Pancreas (tissue), 10 donors: ENCODE measurements around the gene TSPOAP1. TPM values are rescaled to one million over a fixed set of nuclear protein-coding genes. Genes with fewer than 3 reads are reported as not detected.

Source experiments
- ATAC-seq, 4 donors: fragments of 200-7000 bp; cut with Tn5 transposase; one replicate each; pipeline versions ENCODE4 v1.8.0 to v1.9.1; 2020; ENCODE audit warnings: mild to moderate bottlenecking in 4 of 4, moderate library complexity in 4 of 4
- DNase-seq, 6 donors: peaks; one replicate each; pipeline ENCODE4 v3.0.0-alpha.2; 2020
- FAIRE-seq: peaks from 2 replicates; lab custom pipeline; 2012; peaks lifted over from hg19 to GRCh38; lab: Jason Lieb, UNC
- H3K27ac ChIP-seq, 4 donors: fragments of 200-600 bp; sonication (generic); 1 replicate in 3 of 4; 2 replicates in 1 of 4; pipeline versions ENCODE4 v1.5.0 to v1.8.0; 2020
- H3K27me3 ChIP-seq, 4 donors: fragments of 200-600 bp; one replicate each; pipeline ENCODE4 v1.8.0; 2021
- H3K36me3 ChIP-seq, 3 donors: fragments of 200-600 bp; sonication (generic) in 1 of 3; one replicate each; pipeline versions ENCODE4 v1.5.0 to v1.8.0; 2020 to 2021
- H3K4me1 ChIP-seq, 3 donors: fragments of 200-600 bp; one replicate each; pipeline ENCODE4 v1.8.0; 2021
- H3K4me3 ChIP-seq, 4 donors: fragments of 200-600 bp; sonication (generic) in 2 of 4; one replicate each; pipeline versions ENCODE4 v1.5.0 to v1.8.0; 2020 to 2021
- H3K9me3 ChIP-seq, 4 donors: fragments of 200-600 bp; one replicate each; pipeline ENCODE4 v1.8.0; 2021
- CTCF ChIP-seq, 4 donors: fragments of 200-600 bp; sonication (generic) in 3 of 4; IDR thresholded peaks; one replicate each; pipeline versions ENCODE4 v1.5.0 to v1.8.0; 2021; ENCODE audit warnings: antibody characterized with exemption in 4 of 4
- WGBS, 2 donors: extraction: QIAGEN DNeasy Blood & Tissue Kit; methylation state at CpG; one replicate each; pipeline ENCODE4 v1.1.7; 2013; 5-methylcytosine and 5-hydroxymethylcytosine counted together
- intact Hi-C, 3 donors: fragments of 100-400 bp; cut with DNase I; formaldehyde crosslinking; loops; one replicate each; pipeline versions ENCODE4 v1.11.1 to v1.14.2; 2022
- polyA plus RNA-seq, 2 donors: library from polyadenylated mRNA; stranded (reverse); fragments of 200-250 nt; gene quantifications; one replicate each; pipeline ENCODE4 v1.2.3, GENCODE V29; 2013
- total RNA-seq, 6 donors: library from RNA; stranded (reverse); fragmentation: NEBNext Ultra II Directional in 4 of 6; extraction: Animal tissue kit (Norgen Biotek cat#: 25700) in 4 of 6; gene quantifications; one replicate each; pipeline versions ENCODE4 v1.2.1 to v1.2.4, GENCODE V29; 2021 to 2023
- donor health status: healthy with polysubstance abuse.
- donor health status: DM: no; HTN: no; CAD: no; lungs with moderate emphysema.
- donor health status: DM: no; HTN: no; CAD: no.
- donor health status: control.
- donor health status: control.
- donor health status: Bipolar disorder and iron deficiency.
- donor health status: DM: yes; HTN: yes; CAD: no.
- donor health status: DM: no; HTN: no; CAD: no.
- donor health status: DM: no; HTN: no; CAD: no.
- donor health status: DM: yes; HTN: yes; CAD: no.

TSPOAP1 gene
- total and polyA plus RNA-seq, 8 donors, result 7.0 to 90.2 (median 14.8) TPM

- DNase-seq (no peak), ATAC-seq (no peak), FAIRE-seq (no peak)
- H3K4me1 ChIP-seq, result no peaks in the 10 kb centered on the region
- H3K9me3 ChIP-seq, result no peaks in the 10 kb centered on the region
- intact Hi-C loops, result loop anchor here in 2 of 3 donors (5.0 to 10.0 kb wide), 2 partner anchors 136 to 138 kb away; no protein-coding TSS in a partner anchor
- H3K36me3 ChIP-seq, result no peaks in the 10 kb centered on the region
- WGBS, 2 donors, result 80 to 89% methylated on average over 21 of the region's 21 CpGs
- H3K27ac ChIP-seq, result no peak overlapping the region
- no peak overlapping the region for H3K4me3 ChIP-seq
- no peak for TF ChIP-seq CTCF (IDR thresholded peaks at IDR 0.05)
- H3K27me3 ChIP-seq, result no peaks in the 10 kb centered on the region
Observed at GRCh38 chr17:58308985-58309917, 19.3 kb downstream of the TSPOAP1 start.

GRCh38 chr17:58308173-58308984 is 20.2 kb downstream of the TSPOAP1 start:
- no peaks in the 10 kb centered on the region for H3K27me3 ChIP-seq
- WGBS, 2 donors, result 64 to 75% methylated on average over 19 to 32 of the region's 32 CpGs
- H3K27ac ChIP-seq, result no peak overlapping the region
- peak in 3 of 4 donors; percentile 15 to 59 (median 20) for ATAC-seq
- no peak overlapping the region for H3K4me3 ChIP-seq
- DNase-seq, result peak in 2 of 6 donors; percentile 61 to 72
- no peak for FAIRE-seq
- intact Hi-C loops, result loop anchor here in 2 of 3 donors (5.0 to 10.0 kb wide), 2 partner anchors 136 to 139 kb away; no protein-coding TSS in a partner anchor
- no peaks in the 10 kb centered on the region for H3K9me3 ChIP-seq
- TF ChIP-seq CTCF (IDR thresholded peaks at IDR 0.05), result no peak
- no peaks in the 10 kb centered on the region for H3K36me3 ChIP-seq
- H3K4me1 ChIP-seq, result no peaks in the 10 kb centered on the region

GRCh38 chr17:58307468-58308172 is 21.0 kb downstream of the TSPOAP1 start:
- H3K4me1 ChIP-seq, result no peaks in the 10 kb centered on the region
- WGBS, 2 donors, result 81 to 84% methylated on average over 20 of the region's 20 CpGs
- no peak overlapping the region for H3K4me3 ChIP-seq
- no peak for TF ChIP-seq CTCF (IDR thresholded peaks at IDR 0.05)
- DNase-seq (peak in 1 of 6 donors; percentile 44), ATAC-seq (no peak), FAIRE-seq (no peak)
- no peaks in the 10 kb centered on the region for H3K27me3 ChIP-seq
- H3K36me3 ChIP-seq, result no peaks in the 10 kb centered on the region
- no peaks in the 10 kb centered on the region for H3K9me3 ChIP-seq
- H3K27ac ChIP-seq, result no peak overlapping the region
- intact Hi-C loops, result loop anchor here in 2 of 3 donors (5.0 to 10.0 kb wide), 2 partner anchors 137 to 140 kb away; no protein-coding TSS in a partner anchor

GRCh38 chr17:58306131-58306951 is 22.3 kb downstream of the TSPOAP1 start:
- no peak for ATAC-seq
- H3K36me3 ChIP-seq, result no peaks in the 10 kb centered on the region
- no peak for TF ChIP-seq CTCF (IDR thresholded peaks at IDR 0.05)
- H3K9me3 ChIP-seq, result no peaks in the 10 kb centered on the region
- no peaks in the 10 kb centered on the region for H3K27me3 ChIP-seq
- intact Hi-C loops, result loop anchor here in 2 of 3 donors (5.0 to 10.0 kb wide), 2 partner anchors 138 to 141 kb away; no protein-coding TSS in a partner anchor
- H3K27ac ChIP-seq, result no peak overlapping the region
- H3K4me1 ChIP-seq, result no peaks in the 10 kb centered on the region
- DNase-seq, result no peak
- FAIRE-seq, result no peak
- no peak overlapping the region for H3K4me3 ChIP-seq
- 76 to 85% methylated on average over 19 of the region's 19 CpGs for WGBS, 2 donors
